Activated CD4-positive, alpha-beta T cell treated with anti-CD3 and anti-CD28 coated beads, Interleukin-2, amount 10 ng/mL, durations not matched to agents 7 days and 5 days (primary cell): ENCODE measurements around the gene ZNF407. TPM values are rescaled to one million over a fixed set of nuclear protein-coding genes. Genes with fewer than 3 reads are reported as not detected.

Experiments used
- CTCF ChIA-PET: fragments of 350-600 bp; sonication (Branson Sonifier 250); formaldehyde crosslinking; loops from one replicate; lab custom pipeline; 2021; ENCODE audit warnings: antibody characterized with exemption; lab: Charles Lee
- POLR2A ChIA-PET: fragments of 350-600 bp; sonication (Branson Sonifier 250); formaldehyde crosslinking; loops from one replicate; lab custom pipeline; 2021; ENCODE audit warnings: antibody characterized with exemption; lab: Charles Lee
- DNase-seq: peaks from one replicate; pipeline ENCODE4 v3.0.0-alpha.2; 2020
- H3K27ac Mint-ChIP-seq: one replicate; pipeline ENCODE4 v1.8.0; 2021; ENCODE audit warnings: mild to moderate bottlenecking, moderate library complexity, mixed read lengths
- H3K27me3 Mint-ChIP-seq: one replicate; pipeline ENCODE4 v1.8.0; 2021; ENCODE audit warnings: mixed read lengths
- H3K36me3 Mint-ChIP-seq: one replicate; pipeline ENCODE4 v1.8.0; 2021; ENCODE audit warnings: low read depth, mixed read lengths
- H3K4me1 Mint-ChIP-seq: one replicate; pipeline ENCODE4 v1.8.0; 2021; ENCODE audit warnings: mixed read lengths
- H3K4me3 Mint-ChIP-seq: one replicate; pipeline ENCODE4 v1.8.0; 2021; ENCODE audit warnings: mild to moderate bottlenecking, moderate library complexity, mixed read lengths
- H3K9me3 Mint-ChIP-seq: one replicate; pipeline ENCODE4 v1.8.0; 2021; ENCODE audit warnings: mixed read lengths
- total RNA-seq, 2 experiments: library from RNA; stranded (reverse); gene quantifications; one replicate each; pipeline ENCODE4 v1.2.3, GENCODE V29; 2021

The ZNF407 gene
- total RNA-seq, 2 experiments from 2014 or later = 19.3 TPM

- H3K9me3 Mint-ChIP-seq = no peaks in the 10 kb centered on the region
- ChIA-PET POLR2A (no interaction called here), CTCF (no interaction called here)
- H3K27me3 Mint-ChIP-seq = no peaks in the 10 kb centered on the region
- H3K27ac Mint-ChIP-seq = no peak overlapping the region
- no peak for DNase-seq
- H3K4me3 Mint-ChIP-seq = no peak overlapping the region
- no peaks in the 10 kb centered on the region for H3K36me3 Mint-ChIP-seq
- no peaks in the 10 kb centered on the region for H3K4me1 Mint-ChIP-seq
Measured at GRCh38 chr18:74856928-74857327, 259.3 kb downstream of the ZNF407 start.

GRCh38 chr18:74857901-74858300 is 260.2 kb downstream of the ZNF407 start:
- Mint-ChIP-seq H3K27me3 (no peaks in the 10 kb centered on the region), H3K9me3 (no peaks in the 10 kb centered on the region), H3K4me3 (no peak overlapping the region), H3K27ac (no peak overlapping the region), H3K4me1 (no peaks in the 10 kb centered on the region), H3K36me3 (no peaks in the 10 kb centered on the region)
- CTCF ChIA-PET = interaction anchor here (0.6 kb wide), 1 partner anchor 51 kb away, joined by 3 read pairs; no protein-coding TSS in a partner anchor
- POLR2A ChIA-PET = no interaction called here
- no peak for DNase-seq

GRCh38 chr18:74861154-74861553 is 263.5 kb downstream of the ZNF407 start:
- H3K27me3 Mint-ChIP-seq = no peaks in the 10 kb centered on the region
- POLR2A ChIA-PET = no interaction called here
- no peaks in the 10 kb centered on the region for H3K9me3 Mint-ChIP-seq
- CTCF ChIA-PET = no interaction called here
- H3K4me3 Mint-ChIP-seq = no peak overlapping the region
- peaks cover 3% of the 10 kb centered on the region for H3K4me1 Mint-ChIP-seq
- DNase-seq = no peak
- H3K27ac Mint-ChIP-seq = no peak overlapping the region
- H3K36me3 Mint-ChIP-seq = no peaks in the 10 kb centered on the region

GRCh38 chr18:74862094-74862493 is 264.4 kb downstream of the ZNF407 start:
- CTCF ChIA-PET = no interaction called here
- DNase-seq = no peak
- POLR2A ChIA-PET = no interaction called here
- Mint-ChIP-seq H3K27ac (no peak overlapping the region), H3K27me3 (no peaks in the 10 kb centered on the region), H3K9me3 (no peaks in the 10 kb centered on the region), H3K4me1 (peaks cover 3% of the 10 kb centered on the region), H3K36me3 (no peaks in the 10 kb centered on the region), H3K4me3 (no peak overlapping the region)

GRCh38 chr18:74866577-74866976 is 268.9 kb downstream of the ZNF407 start:
- CTCF ChIA-PET = no interaction called here
- Mint-ChIP-seq H3K27me3 (no peaks in the 10 kb centered on the region), H3K9me3 (no peaks in the 10 kb centered on the region), H3K27ac (no peak overlapping the region), H3K4me1 (peaks cover 3% of the 10 kb centered on the region), H3K36me3 (no peaks in the 10 kb centered on the region), H3K4me3 (no peak overlapping the region)
- DNase-seq = no peak
- POLR2A ChIA-PET = no interaction called here

GRCh38 chr18:74868461-74868860 is 270.8 kb downstream of the ZNF407 start:
- H3K4me1 Mint-ChIP-seq = peaks cover 3% of the 10 kb centered on the region
- H3K27me3 Mint-ChIP-seq = no peaks in the 10 kb centered on the region
- no peaks in the 10 kb centered on the region for H3K9me3 Mint-ChIP-seq
- H3K4me3 Mint-ChIP-seq = no peak overlapping the region
- ChIA-PET CTCF (interaction anchor here (1.4 kb wide), 1 partner anchor 9 kb away, joined by 4 read pairs; no protein-coding TSS in a partner anchor), POLR2A (no interaction called here)
- no peaks in the 10 kb centered on the region for H3K36me3 Mint-ChIP-seq
- H3K27ac Mint-ChIP-seq = no peak overlapping the region
- DNase-seq = no peak

GRCh38 chr18:74869904-74870863 is 272.5 kb downstream of the ZNF407 start:
- Mint-ChIP-seq H3K9me3 (no peaks in the 10 kb centered on the region), H3K4me1 (no peaks in the 10 kb centered on the region), H3K4me3 (no peak overlapping the region), H3K36me3 (no peaks in the 10 kb centered on the region), H3K27ac (no peak overlapping the region), H3K27me3 (no peaks in the 10 kb centered on the region)
- ChIA-PET POLR2A (no interaction called here), CTCF (interaction anchor here (0.8 kb wide), 1 partner anchor 22 kb away, joined by 3 read pairs; no protein-coding TSS in a partner anchor)
- DNase-seq = no peak

- no peak for DNase-seq
- Mint-ChIP-seq H3K27me3 (no peaks in the 10 kb centered on the region), H3K27ac (no peak overlapping the region), H3K4me3 (no peak overlapping the region), H3K9me3 (no peaks in the 10 kb centered on the region), H3K4me1 (no peaks in the 10 kb centered on the region), H3K36me3 (no peaks in the 10 kb centered on the region)
- POLR2A ChIA-PET = no interaction called here
- CTCF ChIA-PET = interaction anchor here (0.8 kb wide), 1 partner anchor 21 kb away, joined by 3 read pairs; no protein-coding TSS in a partner anchor
Measured at GRCh38 chr18:74870950-74871349, 273.3 kb downstream of the ZNF407 start.

GRCh38 chr18:74873629-74874028 is 276.0 kb downstream of the ZNF407 start:
- no peak for DNase-seq
- CTCF ChIA-PET = interaction anchor here (0.7 kb wide), 1 partner anchor 210 kb away, joined by 3 read pairs; no protein-coding TSS in a partner anchor
- Mint-ChIP-seq H3K4me1 (no peaks in the 10 kb centered on the region), H3K27ac (no peak overlapping the region), H3K4me3 (no peak overlapping the region), H3K9me3 (no peaks in the 10 kb centered on the region), H3K27me3 (no peaks in the 10 kb centered on the region), H3K36me3 (no peaks in the 10 kb centered on the region)
- POLR2A ChIA-PET = no interaction called here

- no peaks in the 10 kb centered on the region for H3K27me3 Mint-ChIP-seq
- H3K4me1 Mint-ChIP-seq = no peaks in the 10 kb centered on the region
- POLR2A ChIA-PET = no interaction called here
- CTCF ChIA-PET = no interaction called here
- DNase-seq = no peak
- H3K4me3 Mint-ChIP-seq = no peak overlapping the region
- no peak overlapping the region for H3K27ac Mint-ChIP-seq
- H3K36me3 Mint-ChIP-seq = no peaks in the 10 kb centered on the region
- H3K9me3 Mint-ChIP-seq = no peaks in the 10 kb centered on the region
Measured at GRCh38 chr18:74874351-74874750, 276.7 kb downstream of the ZNF407 start.

GRCh38 chr18:74876630-74877243 is 279.1 kb downstream of the ZNF407 start:
- Mint-ChIP-seq H3K27ac (no peak overlapping the region), H3K36me3 (peaks cover 6% of the 10 kb centered on the region), H3K4me3 (no peak overlapping the region), H3K27me3 (no peaks in the 10 kb centered on the region), H3K4me1 (no peaks in the 10 kb centered on the region), H3K9me3 (no peaks in the 10 kb centered on the region)
- no peak for DNase-seq
- ChIA-PET CTCF (no interaction called here), POLR2A (no interaction called here)

- Mint-ChIP-seq H3K9me3 (no peaks in the 10 kb centered on the region), H3K4me3 (no peak overlapping the region), H3K27me3 (no peaks in the 10 kb centered on the region), H3K36me3 (peaks cover 8% of the 10 kb centered on the region), H3K4me1 (no peaks in the 10 kb centered on the region), H3K27ac (no peak overlapping the region)
- CTCF ChIA-PET = interaction anchor here (1.1 kb wide), 1 partner anchor 10 kb away, joined by 4 read pairs; no protein-coding TSS in a partner anchor
- DNase-seq = no peak
- POLR2A ChIA-PET = no interaction called here
Measured at GRCh38 chr18:74878267-74878666, 280.6 kb downstream of the ZNF407 start.

- Mint-ChIP-seq H3K4me1 (no peaks in the 10 kb centered on the region), H3K9me3 (no peaks in the 10 kb centered on the region), H3K27ac (no peak overlapping the region), H3K4me3 (no peak overlapping the region), H3K36me3 (peaks cover 12% of the 10 kb centered on the region), H3K27me3 (no peaks in the 10 kb centered on the region)
- CTCF ChIA-PET = no interaction called here
- no peak for DNase-seq
- POLR2A ChIA-PET = no interaction called here
Measured at GRCh38 chr18:74880706-74881278, 283.1 kb downstream of the ZNF407 start.
